ENCODE measurements around the gene SEC24D.
"Not testable (repeated sequence)": the region's sequence is repeated elsewhere in the genome, so short reads cannot be mapped to it uniquely, and the experiment has no call there.

Gene SEC24D

GRCh38 chr4:118835571-118836300 lies at the start of gene SEC24D:
TSS of gene SEC24D (minus strand) at chr4:118836126. CDS start at chr4:118833696, 2,430 bp downstream.
- peak; percentile 91 for DNase-seq

- DNase-seq, result no peak
These were observed 48.8 kb upstream of the SEC24D start for GRCh38 chr4:118884716-118885115.

GRCh38 chr4:118883861-118884260 lies 47.9 kb upstream of the SEC24D start:
- peak; percentile 32 for DNase-seq

GRCh38 chr4:118881512-118882146 lies 45.7 kb upstream of the SEC24D start:
- no peak for DNase-seq

GRCh38 chr4:118879409-118879808 lies 43.5 kb upstream of the SEC24D start:
- no peak for DNase-seq

GRCh38 chr4:118878507-118878906 lies 42.6 kb upstream of the SEC24D start:
- DNase-seq, result not testable (repeated sequence)

- DNase-seq, result no peak
These were observed 41.9 kb upstream of the SEC24D start for GRCh38 chr4:118877797-118878196.

GRCh38 chr4:118872181-118872580 lies 36.3 kb upstream of the SEC24D start:
- no peak for DNase-seq

- no peak for DNase-seq
These were observed 33.9 kb upstream of the SEC24D start for GRCh38 chr4:118869808-118870342.

GRCh38 chr4:118867311-118868067 lies 31.6 kb upstream of the SEC24D start:
- DNase-seq, result no peak

- DNase-seq, result no peak
These were observed 30.5 kb upstream of the SEC24D start for GRCh38 chr4:118866442-118866841.

- peak; percentile 79 for DNase-seq
These were observed 29.3 kb upstream of the SEC24D start for GRCh38 chr4:118865091-118865708.

- no peak for DNase-seq
These were observed 22.9 kb upstream of the SEC24D start for GRCh38 chr4:118858779-118859178.

GRCh38 chr4:118857760-118858159 lies 21.8 kb upstream of the SEC24D start:
- no peak for DNase-seq

- DNase-seq, result peak; percentile 81
These were observed 14.7 kb upstream of the SEC24D start for GRCh38 chr4:118850488-118851173.

- DNase-seq, result peak; percentile 34
These were observed 14.1 kb upstream of the SEC24D start for GRCh38 chr4:118849867-118850487.

- DNase-seq, result peak; percentile 11
These were observed 13.0 kb upstream of the SEC24D start for GRCh38 chr4:118848901-118849300.

GRCh38 chr4:118848242-118848641 lies 12.3 kb upstream of the SEC24D start:
- DNase-seq, result no peak

GRCh38 chr4:118846979-118847378 lies 11.1 kb upstream of the SEC24D start:
- DNase-seq, result no peak

GRCh38 chr4:118845552-118846050 lies 9.7 kb upstream of the SEC24D start:
- DNase-seq, result no peak

- DNase-seq, result no peak
These were observed 7.3 kb upstream of the SEC24D start for GRCh38 chr4:118843237-118843636.

- DNase-seq, result no peak
These were observed 6.1 kb upstream of the SEC24D start for GRCh38 chr4:118842055-118842454.
